Fibroblast of lung (primary cell): ENCODE results near the gene ADRB2. TPM values are rescaled to one million over a fixed set of nuclear protein-coding genes. Genes with fewer than 3 reads are reported as not detected.

Experiments used
- DNase-seq, 2 donors: peaks; one replicate each; pipeline versions ENCODE4 v3.0.0 to v3.0.0-alpha.2; 2010; ENCODE audit warnings: low read depth in 2 of 2
- H2AFZ ChIP-seq: 2 replicates; pipeline ENCODE4 v1.5.1; 2012; ENCODE audit warnings: low read length, control low read depth, inconsistent platforms
- H3K27ac ChIP-seq: 2 replicates; pipeline ENCODE4 v1.5.1; 2011; ENCODE audit warnings: low read length, control low read depth; ENCODE audit not compliant: insufficient read depth
- H3K27me3 ChIP-seq: 2 replicates; pipeline ENCODE4 v1.5.1; 2011; ENCODE audit warnings: mild to moderate bottlenecking, low read length; ENCODE audit not compliant: control insufficient read depth, insufficient read depth
- H3K36me3 ChIP-seq: 2 replicates; pipeline ENCODE4 v1.5.1; 2011; ENCODE audit warnings: low read length; ENCODE audit not compliant: control insufficient read depth, insufficient read depth
- H3K4me1 ChIP-seq: 2 replicates; pipeline ENCODE4 v1.5.1; 2011; ENCODE audit warnings: low read length; ENCODE audit not compliant: control insufficient read depth, insufficient read depth; ENCODE audit errors: extremely low read depth
- H3K4me2 ChIP-seq: 2 replicates; pipeline ENCODE4 v1.5.1; 2011; ENCODE audit warnings: low read length, control low read depth; ENCODE audit not compliant: insufficient read depth; ENCODE audit errors: extremely low read depth
- H3K4me3 ChIP-seq, 4 experiments: fragments of 200-600 bp in 1 of 4; sonication (generic) in 1 of 4; replicated peaks in 1 of 4; 2 replicates each; pipeline ENCODE4 v1.5.1; 2011 to 2016; ENCODE audit warnings: low read length in 4 of 4, low read depth in 3 of 4, mild to moderate bottlenecking in 3 of 4, control low read depth in 2 of 4, inconsistent platforms in 1 of 4, mixed read lengths in 1 of 4; ENCODE audit not compliant: insufficient read depth in 1 of 4; ENCODE audit errors: control extremely low read depth in 1 of 4
- H3K79me2 ChIP-seq: 2 replicates; pipeline ENCODE4 v1.5.1; 2012; ENCODE audit warnings: mild to moderate bottlenecking, low read length, inconsistent platforms; ENCODE audit not compliant: control insufficient read depth, insufficient read depth
- H3K9ac ChIP-seq: 2 replicates; pipeline ENCODE4 v1.5.1; 2011; ENCODE audit warnings: mild to moderate bottlenecking, low read length, control low read depth; ENCODE audit not compliant: insufficient read depth
- H3K9me3 ChIP-seq: 2 replicates; pipeline ENCODE4 v1.5.1; 2012; ENCODE audit warnings: low read depth, low read length; ENCODE audit not compliant: control insufficient read depth, insufficient read depth
- H4K20me1 ChIP-seq: 2 replicates; pipeline ENCODE4 v1.5.1; 2011; ENCODE audit warnings: low read length; ENCODE audit not compliant: control insufficient read depth, insufficient read depth; ENCODE audit errors: extremely low read depth
- CTCF ChIP-seq, 2 donors: IDR thresholded peaks in 1 of 2; conservative IDR thresholded peaks in 1 of 2; 1 replicate in 1 of 2; 2 replicates in 1 of 2; pipeline ENCODE4 v1.5.1; 2011 to 2012; ENCODE audit warnings: low read length in 2 of 2, control low read depth in 1 of 2, inconsistent platforms in 1 of 2, low read depth in 1 of 2, mild to moderate bottlenecking in 1 of 2
- EZH2 ChIP-seq: IDR thresholded peaks from 2 replicates; pipeline ENCODE4 v1.5.1; 2012; ENCODE audit warnings: low read length, control low read depth, mild to moderate bottlenecking; ENCODE audit errors: missing control alignments
- polyA plus RNA-seq, 2 donors: library from polyadenylated mRNA; depleted of rRNA in 1 of 2; stranded (reverse) in 1 of 2; unstranded in 1 of 2; fragments of >200 nt; gene quantifications; 2 replicates each; pipeline ENCODE4 v1.2.1, GENCODE V29; 2011 to 2012; ENCODE audit warnings: missing spikeins in 1 of 2
- total RNA-seq: library from RNA; depleted of rRNA; stranded (reverse); fragments of >200 nt; gene quantifications from 2 replicates; pipeline ENCODE4 v1.2.1, GENCODE V29; 2014

ADRB2 gene
- total and polyA plus RNA-seq, 2 donors (not counting 1 experiment from before 2014, with no cell fraction given): 0.60 to 4.5 TPM

DNA sequence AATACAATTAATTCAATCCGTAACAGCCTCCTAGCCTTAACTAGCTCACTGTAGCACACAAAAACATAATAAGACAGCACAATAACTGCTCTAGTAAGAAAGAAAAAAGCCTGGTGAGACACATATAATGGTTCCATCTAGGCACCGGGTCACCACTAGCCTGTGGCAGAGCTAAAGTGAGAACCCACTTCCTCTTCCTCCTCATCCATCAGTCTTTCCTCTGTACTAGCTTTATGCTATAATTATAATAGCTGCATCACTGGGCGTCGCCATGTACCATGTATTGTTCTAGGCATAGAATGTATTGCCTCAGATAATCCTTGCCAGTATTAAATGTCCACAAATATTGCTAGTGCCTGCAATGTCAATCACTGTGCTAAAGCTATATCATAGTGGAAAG, 23.1 kb downstream of the ADRB2 start:
- TF ChIP-seq EZH2 (no peak), CTCF (conservative IDR thresholded peaks at IDR 0.05 in 1 of 2, IDR thresholded peaks at IDR 0.05 in 1 of 2; ENCODE audit: low read depth in 1 of 2, low read length in 2 of 2) (no peak)
- H3K27me3 ChIP-seq: no peaks in the 10 kb centered on the region
- no peak overlapping the region for H3K4me2 ChIP-seq

DNA sequence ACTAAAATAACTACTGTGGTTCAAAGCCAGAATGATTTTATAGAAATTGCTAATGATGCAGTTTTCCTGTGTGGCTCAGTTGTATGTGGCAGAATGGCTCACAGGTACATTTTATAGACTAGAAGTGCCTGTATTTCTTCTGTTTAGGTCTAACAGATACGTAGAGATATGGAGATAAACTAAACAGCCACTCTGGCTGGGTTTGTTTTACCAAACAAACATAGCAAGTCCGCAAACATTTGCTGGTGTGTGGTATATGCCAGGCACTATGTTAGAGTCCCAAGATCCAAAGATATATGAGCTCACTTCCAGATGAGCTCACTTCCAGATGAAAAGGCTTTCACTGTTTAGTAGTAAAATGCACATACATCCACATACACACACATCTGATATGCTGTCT, 24.4 kb downstream of the ADRB2 start:
- Histone ChIP-seq H3K79me2 (no peaks in the 10 kb centered on the region), H3K27ac (no peak overlapping the region), H3K36me3 (no peaks in the 10 kb centered on the region), H3K4me2 (no peak overlapping the region), H3K27me3 (no peaks in the 10 kb centered on the region), H4K20me1 (no peaks in the 10 kb centered on the region), H2AFZ (no peak overlapping the region), H3K9ac (no peak overlapping the region), H3K4me1 (no peaks in the 10 kb centered on the region), H3K4me3 (no peak overlapping the region), H3K9me3 (no peaks in the 10 kb centered on the region)
- no peak for TF ChIP-seq EZH2
- no peak for TF ChIP-seq CTCF (conservative IDR thresholded peaks at IDR 0.05 in 1 of 2, IDR thresholded peaks at IDR 0.05 in 1 of 2; ENCODE audit: low read depth in 1 of 2, low read length in 2 of 2)
- no peak for DNase-seq

More for the DNA sequence above, 23.1 kb downstream of the ADRB2 start:
- no peaks in the 10 kb centered on the region for H3K9me3 ChIP-seq
- no peak overlapping the region for H3K27ac ChIP-seq
- H3K4me1 ChIP-seq: no peaks in the 10 kb centered on the region
- H4K20me1 ChIP-seq: no peaks in the 10 kb centered on the region
- DNase-seq: no peak
- H3K36me3 ChIP-seq: no peaks in the 10 kb centered on the region
- no peak overlapping the region for H2AFZ ChIP-seq
- no peak overlapping the region for H3K4me3 ChIP-seq
- no peak overlapping the region for H3K9ac ChIP-seq
- no peaks in the 10 kb centered on the region for H3K79me2 ChIP-seq

DNA sequence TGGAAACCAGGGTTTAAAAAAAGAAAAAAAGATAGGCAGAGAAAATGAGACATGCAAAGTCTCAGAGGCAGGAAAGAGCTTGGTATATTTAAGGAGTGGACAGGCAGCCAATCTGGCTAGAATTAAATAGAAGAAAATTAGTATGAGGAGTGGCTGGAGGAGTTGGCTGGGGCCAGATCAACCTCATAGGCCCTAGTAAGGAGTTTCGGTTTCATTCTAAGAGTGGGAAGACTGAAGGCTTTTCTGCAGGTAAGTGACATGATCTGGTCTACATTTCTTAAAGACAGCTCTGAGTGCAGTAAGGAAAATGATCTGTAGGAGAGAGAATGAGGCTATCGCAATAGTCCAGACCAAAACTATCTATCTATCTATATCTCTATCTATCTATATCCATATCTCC, 27.5 kb downstream of the ADRB2 start:
- no peaks in the 10 kb centered on the region for H3K36me3 ChIP-seq
- H3K4me1 ChIP-seq: no peaks in the 10 kb centered on the region
- H3K9me3 ChIP-seq: no peaks in the 10 kb centered on the region
- H3K79me2 ChIP-seq: no peaks in the 10 kb centered on the region
- no peak for TF ChIP-seq CTCF (conservative IDR thresholded peaks at IDR 0.05 in 1 of 2, IDR thresholded peaks at IDR 0.05 in 1 of 2; ENCODE audit: low read depth in 1 of 2, low read length in 2 of 2)
- TF ChIP-seq EZH2: no peak
- no peak for DNase-seq
- no peak overlapping the region for H3K4me2 ChIP-seq
- H4K20me1 ChIP-seq: no peaks in the 10 kb centered on the region
- no peak overlapping the region for H3K9ac ChIP-seq
- H3K27ac ChIP-seq: no peak overlapping the region
- no peak overlapping the region for H2AFZ ChIP-seq
- H3K4me3 ChIP-seq: no peak overlapping the region
- no peaks in the 10 kb centered on the region for H3K27me3 ChIP-seq
